ENCODE data around the gene TMPRSS7. TPM values are rescaled to one million over a fixed set of nuclear protein-coding genes. Genes with fewer than 3 reads are reported as not detected.

The TMPRSS7 gene
- total RNA-seq, 4 donors from 2014 or later = not detected

- ATAC-seq = no peak
- peaks cover 12% of the 10 kb centered on the region for H3K27me3 ChIP-seq
- no peaks in the 10 kb centered on the region for H3K9me3 ChIP-seq
- 17 to 92% methylated on average over 1 to 2 of the region's 2 CpGs for WGBS, 2 donors (ENCODE audit: low coverage in 1 of 2)
- no peaks in the 10 kb centered on the region for H3K4me1 ChIP-seq
- H3K36me3 ChIP-seq = no peaks in the 10 kb centered on the region
- TF ChIP-seq CTCF (IDR thresholded peaks at IDR 0.05) (no peak), POLR2AphosphoS5 (IDR thresholded peaks at IDR 0.05) (no peak), EP300 (IDR thresholded peaks at IDR 0.05) (no peak), POLR2A (IDR thresholded peaks at IDR 0.05) (no peak)
- H3K27ac ChIP-seq = no peak overlapping the region
- no peak overlapping the region for H3K4me3 ChIP-seq
These were observed 39.5 kb downstream of the TMPRSS7 start for GRCh38 chr3:112074006-112074405.

- no peak overlapping the region for H3K27ac ChIP-seq
- H3K4me1 ChIP-seq = no peaks in the 10 kb centered on the region
- no peaks in the 10 kb centered on the region for H3K36me3 ChIP-seq
- peaks cover 12% of the 10 kb centered on the region for H3K27me3 ChIP-seq
- H3K4me3 ChIP-seq = no peak overlapping the region
- TF ChIP-seq POLR2AphosphoS5 (IDR thresholded peaks at IDR 0.05) = no peak
- TF ChIP-seq POLR2A (IDR thresholded peaks at IDR 0.05) = no peak
- no peak for TF ChIP-seq CTCF (IDR thresholded peaks at IDR 0.05)
- no peak for ATAC-seq
- H3K9me3 ChIP-seq = no peaks in the 10 kb centered on the region
- 34 to 36% methylated on average over 1 to 6 of the region's 6 CpGs for whole genome bisulfite sequencing, 2 donors (ENCODE audit: low coverage in 1 of 2)
These were observed 40.3 kb downstream of the TMPRSS7 start for GRCh38 chr3:112074616-112075497.

GRCh38 chr3:112078125-112079083 lies 43.9 kb downstream of the TMPRSS7 start:
- Histone ChIP-seq H3K27ac (no peak overlapping the region), H3K27me3 (peaks cover 12% of the 10 kb centered on the region), H3K36me3 (no peaks in the 10 kb centered on the region), H3K9me3 (no peaks in the 10 kb centered on the region), H3K4me1 (no peaks in the 10 kb centered on the region), H3K4me3 (no peak overlapping the region)
- WGBS, 2 donors (ENCODE audit: low coverage in 1 of 2) = 71 to 82% methylated on average over 10 of the region's 10 CpGs
- ATAC-seq = no peak
- no peak for TF ChIP-seq POLR2A (IDR thresholded peaks at IDR 0.05)
- no peak for TF ChIP-seq POLR2AphosphoS5 (IDR thresholded peaks at IDR 0.05)
- no peak for TF ChIP-seq EP300 (IDR thresholded peaks at IDR 0.05)
- TF ChIP-seq CTCF (IDR thresholded peaks at IDR 0.05) = no peak

GRCh38 chr3:112083239-112083638 lies 48.7 kb downstream of the TMPRSS7 start:
- H3K27me3 ChIP-seq = no peaks in the 10 kb centered on the region
- 82 to 87% methylated on average over 4 of the region's 4 CpGs for WGBS, 2 donors (ENCODE audit: low coverage in 1 of 2)
- ATAC-seq = no peak
- no peaks in the 10 kb centered on the region for H3K36me3 ChIP-seq
- TF ChIP-seq POLR2AphosphoS5 (IDR thresholded peaks at IDR 0.05) = no peak
- TF ChIP-seq POLR2A (IDR thresholded peaks at IDR 0.05) = no peak
- TF ChIP-seq CTCF (IDR thresholded peaks at IDR 0.05) = no peak
- TF ChIP-seq EP300 (IDR thresholded peaks at IDR 0.05) = no peak
- H3K4me1 ChIP-seq = peaks cover 0 to 17% (median 6%) of the 10 kb centered on the region in 3 donors
- no peak overlapping the region for H3K4me3 ChIP-seq
- no peak overlapping the region for H3K27ac ChIP-seq
- no peaks in the 10 kb centered on the region for H3K9me3 ChIP-seq
